Testis (tissue), 2 donors: Measurements from ENCODE around the gene PLCXD3.

Experiments used
- CTCF ChIP-seq, 3 experiments: fragments of 450-650 bp in 2 of 3; fragments of 200-600 bp in 1 of 3; sonication (generic) in 1 of 3; IDR thresholded peaks; one replicate each; pipeline ENCODE4 v1.5.1; 2016 to 2019; ENCODE audit warnings: antibody characterized with exemption in 3 of 3, mild to moderate bottlenecking in 2 of 3, moderate library complexity in 1 of 3
- POLR2A ChIP-seq: fragments of 450-650 bp; IDR thresholded peaks from one replicate; pipeline ENCODE4 v1.6.1; 2017; ENCODE audit warnings: antibody characterized with exemption, mild to moderate bottlenecking, moderate library complexity

- TF ChIP-seq CTCF (IDR thresholded peaks at IDR 0.05) (no peak), POLR2A (no peak)
These were observed 100.1 kb downstream of the PLCXD3 start for GRCh38 chr5:41410307-41410706.
